Type B pancreatic cell (in vitro differentiated cells): ENCODE results near the gene SAMD4B. TPM values are rescaled to one million over a fixed set of nuclear protein-coding genes. Genes with fewer than 3 reads are reported as not detected.

Source experiments
- DNase-seq: peaks from one replicate; pipeline ENCODE4 v3.0.0; 2021; ENCODE audit warnings: mixed read lengths; ENCODE audit not compliant: unreplicated experiment; ENCODE audit errors: extremely low spot score
- H3K27ac Mint-ChIP-seq: 2 replicates; pipeline ENCODE4 v1.8.0; 2021; ENCODE audit warnings: mild to moderate bottlenecking, mixed read lengths
- H3K27me3 Mint-ChIP-seq: 2 replicates; pipeline ENCODE4 v1.8.0; 2021; ENCODE audit warnings: mixed read lengths
- H3K36me3 Mint-ChIP-seq: 2 replicates; pipeline ENCODE4 v1.8.0; 2021; ENCODE audit warnings: mixed read lengths
- H3K4me1 Mint-ChIP-seq: one replicate; pipeline ENCODE4 v1.8.0; 2021; ENCODE audit warnings: mixed read lengths; ENCODE audit not compliant: unreplicated experiment
- H3K4me3 Mint-ChIP-seq: 2 replicates; pipeline ENCODE4 v1.8.0; 2021; ENCODE audit warnings: mild to moderate bottlenecking, mixed read lengths
- H3K9me3 Mint-ChIP-seq: 2 replicates; pipeline ENCODE4 v1.8.0; 2021; ENCODE audit warnings: mixed read lengths
- CTCF ChIP-seq: fragments of 200-600 bp; sonication (generic); conservative IDR thresholded peaks from 2 replicates; pipeline ENCODE4 v1.5.0; 2021; ENCODE audit warnings: antibody characterized with exemption, mild to moderate bottlenecking
- total RNA-seq: library from RNA; stranded (reverse); gene quantifications from 2 replicates; pipeline ENCODE4 v1.2.1, GENCODE V29; 2021; ENCODE audit warnings: low replicate concordance

Gene SAMD4B
- total RNA-seq, 1 donor from 2014 or later = 123 TPM

- H3K9me3 Mint-ChIP-seq = no peaks in the 10 kb centered on the region
- H3K36me3 Mint-ChIP-seq = peaks cover 33% of the 10 kb centered on the region
- H3K4me3 Mint-ChIP-seq = no peak overlapping the region
- H3K27me3 Mint-ChIP-seq = no peaks in the 10 kb centered on the region
- no peak for TF ChIP-seq CTCF
- no peaks in the 10 kb centered on the region for H3K4me1 Mint-ChIP-seq
- H3K27ac Mint-ChIP-seq = no peak overlapping the region
- DNase-seq = no peak
Observed at GRCh38 chr19:39369200-39369599, 27.0 kb downstream of the SAMD4B start.

- H3K4me1 Mint-ChIP-seq = no peaks in the 10 kb centered on the region
- no peak overlapping the region for H3K27ac Mint-ChIP-seq
- H3K4me3 Mint-ChIP-seq = no peak overlapping the region
- no peaks in the 10 kb centered on the region for H3K27me3 Mint-ChIP-seq
- no peak for DNase-seq
- H3K36me3 Mint-ChIP-seq = peaks cover 34% of the 10 kb centered on the region
- no peaks in the 10 kb centered on the region for H3K9me3 Mint-ChIP-seq
- TF ChIP-seq CTCF = no peak
Observed at GRCh38 chr19:39370735-39371134, 28.5 kb downstream of the SAMD4B start.

GRCh38 chr19:39372047-39372802 lies 30.0 kb downstream of the SAMD4B start:
- Mint-ChIP-seq H3K27ac (no peak overlapping the region), H3K36me3 (peaks cover 34% of the 10 kb centered on the region), H3K9me3 (no peaks in the 10 kb centered on the region), H3K4me3 (no peak overlapping the region), H3K27me3 (no peaks in the 10 kb centered on the region), H3K4me1 (no peaks in the 10 kb centered on the region)
- TF ChIP-seq CTCF = no peak
- DNase-seq = no peak

- TF ChIP-seq CTCF = no peak
- Mint-ChIP-seq H3K27me3 (no peaks in the 10 kb centered on the region), H3K36me3 (peaks cover 34% of the 10 kb centered on the region), H3K4me3 (no peak overlapping the region), H3K27ac (no peak overlapping the region), H3K9me3 (no peaks in the 10 kb centered on the region), H3K4me1 (no peaks in the 10 kb centered on the region)
- DNase-seq = no peak
Observed at GRCh38 chr19:39372941-39373340, 30.7 kb downstream of the SAMD4B start.

- no peak overlapping the region for H3K27ac Mint-ChIP-seq
- H3K36me3 Mint-ChIP-seq = peaks cover 24% of the 10 kb centered on the region
- no peaks in the 10 kb centered on the region for H3K27me3 Mint-ChIP-seq
- no peaks in the 10 kb centered on the region for H3K9me3 Mint-ChIP-seq
- no peak for TF ChIP-seq CTCF
- H3K4me1 Mint-ChIP-seq = no peaks in the 10 kb centered on the region
- no peak for DNase-seq
- no peak overlapping the region for H3K4me3 Mint-ChIP-seq
Observed at GRCh38 chr19:39375929-39376328, 33.7 kb downstream of the SAMD4B start.
